PC-9 (cell line): Measurements from ENCODE around the gene ARID5B. TPM values are rescaled to one million over a fixed set of nuclear protein-coding genes. Genes with fewer than 3 reads are reported as not detected.

Source experiments
- BruUV-seq: library from RNA; stranded (reverse); fragments of 400-500 nt; replicated peaks from 2 replicates; lab custom pipeline; 2021; lab: Mats Ljungman, UMichigan
- CTCF ChIA-PET: fragments of 300-600 bp; sonication (Branson Sonifier 250); formaldehyde crosslinking; loops from one replicate; lab custom pipeline; 2022; ENCODE audit warnings: antibody characterized with exemption; lab: Charles Lee
- POLR2A ChIA-PET: fragments of 300-600 bp; sonication (Branson Sonifier 250); formaldehyde crosslinking; loops from one replicate; lab custom pipeline; 2022; ENCODE audit warnings: antibody characterized with exemption; ENCODE audit not compliant: unreplicated experiment; lab: Charles Lee
- DNase-seq, 2 experiments: peaks; one replicate each; pipeline versions ENCODE4 v3.0.0 to v3.0.0-alpha.2; 2015 to 2022; ENCODE audit warnings: mixed read lengths in 1 of 2
- H2AFZ ChIP-seq: fragments of 200-600 bp; sonication (generic); 2 replicates; pipeline ENCODE4 v1.8.1; 2017; ENCODE audit warnings: antibody characterized with exemption
- H3F3A ChIP-seq: fragments of 200-600 bp; sonication (generic); 2 replicates; pipeline ENCODE4 v1.8.1; 2017; ENCODE audit warnings: antibody characterized with exemption, mild to moderate bottlenecking, low read depth; ENCODE audit not compliant: insufficient read depth
- H3K27ac ChIP-seq: fragments of 200-600 bp; sonication (generic); 2 replicates; pipeline ENCODE4 v1.6.1; 2016; ENCODE audit warnings: mixed run types
- H3K27me3 ChIP-seq: fragments of 200-600 bp; sonication (generic); 2 replicates; pipeline ENCODE4 v1.6.1; 2016; ENCODE audit warnings: low read depth, mixed run types; ENCODE audit not compliant: insufficient read depth
- H3K36me3 ChIP-seq: fragments of 200-600 bp; sonication (generic); 2 replicates; pipeline ENCODE4 v1.6.1; 2016; ENCODE audit warnings: low read depth, mixed run types
- H3K4me1 ChIP-seq: fragments of 200-600 bp; sonication (generic); replicated peaks from 2 replicates; pipeline ENCODE4 v1.6.1; 2016; ENCODE audit warnings: mixed run types; ENCODE audit not compliant: insufficient read depth
- H3K4me2 ChIP-seq: fragments of 200-600 bp; sonication (generic); 2 replicates; pipeline ENCODE4 v1.6.1; 2017; ENCODE audit warnings: mixed run types
- H3K4me3 ChIP-seq: fragments of 200-600 bp; sonication (generic); 2 replicates; pipeline ENCODE4 v1.6.1; 2016; ENCODE audit warnings: mixed run types
- H3K79me2 ChIP-seq: fragments of 200-600 bp; sonication (generic); 2 replicates; pipeline ENCODE4 v1.6.1; 2017; ENCODE audit warnings: low read depth, mixed run types
- H3K9me2 ChIP-seq: fragments of 200-600 bp; sonication (generic); 2 replicates; pipeline ENCODE4 v1.8.1; 2017; ENCODE audit warnings: mild to moderate bottlenecking; ENCODE audit not compliant: insufficient read depth
- H3K9me3 ChIP-seq: fragments of 200-600 bp; sonication (generic); 2 replicates; pipeline ENCODE4 v1.8.1; 2016; ENCODE audit warnings: low read depth; ENCODE audit not compliant: insufficient read depth
- H4K20me1 ChIP-seq: fragments of 200-600 bp; sonication (generic); 2 replicates; pipeline ENCODE4 v1.8.1; 2017; ENCODE audit not compliant: insufficient read depth
- CTCF ChIP-seq: fragments of 200-600 bp; sonication (generic); conservative IDR thresholded peaks from 2 replicates; pipeline ENCODE4 v1.6.1; 2017; ENCODE audit warnings: mixed run types, antibody characterized with exemption, mild to moderate bottlenecking, moderate library complexity
- EZH2 ChIP-seq: fragments of 200-600 bp; sonication (generic); IDR thresholded peaks from 2 replicates; pipeline ENCODE4 v1.8.0; 2017; ENCODE audit warnings: antibody characterized with exemption, low read depth
- intact Hi-C: fragments of 100-400 bp; cut with micrococcal nuclease; formaldehyde crosslinking; loops from one replicate; pipeline ENCODE4 v1.10.0; 2022; ENCODE audit not compliant: unreplicated experiment
- total RNA-seq: library from RNA; stranded (reverse); gene quantifications from 2 replicates; pipeline ENCODE4 v1.2.3, GENCODE V29; 2021

The ARID5B gene
- total RNA-seq, 1 experiment from 2014 or later: 7.4 TPM

GRCh38 chr10:62057359-62057758, 155.9 kb downstream of the ARID5B start:
- no peak for DNase-seq
- intact Hi-C loops: no loop called here
- Histone ChIP-seq H3K4me2 (no peak overlapping the region), H3K9me2 (no peaks in the 10 kb centered on the region), H3K36me3 (0 out of 2 replicates have a peak, but pooled peaks cover 9% of the 10 kb centered on the region), H3K79me2 (no peaks in the 10 kb centered on the region), H3K9me3 (no peaks in the 10 kb centered on the region), H3K27me3 (no peaks in the 10 kb centered on the region), H4K20me1 (no peaks in the 10 kb centered on the region), H2AFZ (no peak overlapping the region), H3K4me3 (no peak overlapping the region), H3K4me1 (no peaks in the 10 kb centered on the region), H3F3A (no peaks in the 10 kb centered on the region), H3K27ac (no peak overlapping the region)
- no TSS peak for BruUV-seq
- POLR2A ChIA-PET: no interaction called here
- CTCF ChIA-PET: no interaction called here
- TF ChIP-seq EZH2 (no peak), CTCF (no peak)

GRCh38 chr10:62057850-62058249, 156.4 kb downstream of the ARID5B start:
- 0 out of 2 replicates have a peak, but pooled peaks cover 9% of the 10 kb centered on the region for H3K36me3 ChIP-seq
- no peaks in the 10 kb centered on the region for H3K27me3 ChIP-seq
- H3K4me2 ChIP-seq: no peak overlapping the region
- no peak for DNase-seq
- POLR2A ChIA-PET: no interaction called here
- no peaks in the 10 kb centered on the region for H3K9me3 ChIP-seq
- H4K20me1 ChIP-seq: no peaks in the 10 kb centered on the region
- BruUV-seq: no TSS peak
- no peaks in the 10 kb centered on the region for H3K9me2 ChIP-seq
- intact Hi-C loops: no loop called here
- H2AFZ ChIP-seq: no peak overlapping the region
- H3K27ac ChIP-seq: no peak overlapping the region
- H3K4me3 ChIP-seq: no peak overlapping the region
- H3F3A ChIP-seq: no peaks in the 10 kb centered on the region
- no peak for TF ChIP-seq EZH2
- TF ChIP-seq CTCF: no peak
- no peaks in the 10 kb centered on the region for H3K4me1 ChIP-seq
- H3K79me2 ChIP-seq: no peaks in the 10 kb centered on the region
- CTCF ChIA-PET: no interaction called here

GRCh38 chr10:62058476-62058875, 157.0 kb downstream of the ARID5B start:
- H3K27me3 ChIP-seq: no peaks in the 10 kb centered on the region
- H3K4me1 ChIP-seq: no peaks in the 10 kb centered on the region
- no peak for DNase-seq
- H2AFZ ChIP-seq: no peak overlapping the region
- no TSS peak for BruUV-seq
- H3K9me3 ChIP-seq: no peaks in the 10 kb centered on the region
- H3K36me3 ChIP-seq: 0 out of 2 replicates have a peak, but pooled peaks cover 9% of the 10 kb centered on the region
- H4K20me1 ChIP-seq: no peaks in the 10 kb centered on the region
- no peak for TF ChIP-seq EZH2
- TF ChIP-seq CTCF: no peak
- no peaks in the 10 kb centered on the region for H3K9me2 ChIP-seq
- no peak overlapping the region for H3K4me2 ChIP-seq
- no peak overlapping the region for H3K4me3 ChIP-seq
- no peak overlapping the region for H3K27ac ChIP-seq
- no peaks in the 10 kb centered on the region for H3K79me2 ChIP-seq
- no peaks in the 10 kb centered on the region for H3F3A ChIP-seq
- CTCF ChIA-PET: no interaction called here
- intact Hi-C loops: no loop called here
- POLR2A ChIA-PET: no interaction called here
